Measurements from ENCODE around the gene TMPRSS15. TPM values are rescaled to one million over a fixed set of nuclear protein-coding genes. Genes with fewer than 3 reads are reported as not detected.

The TMPRSS15 gene
- total RNA-seq, 1 donor from 2014 or later, result not detected

- Histone ChIP-seq H3K27ac (no peak overlapping the region), H3K27me3 (peaks cover 1% of the 10 kb centered on the region), H4K20me1 (ENCODE audit: low read depth) (no peaks in the 10 kb centered on the region), H3K9me3 (ENCODE audit: low read depth) (no peaks in the 10 kb centered on the region), H3K4me1 (no peaks in the 10 kb centered on the region), H3F3A (ENCODE audit: low read depth) (peaks cover 30% of the 10 kb centered on the region), H3K4me2 (no peak overlapping the region), H3K9ac (no peak overlapping the region), H2AFZ (replicated peaks) (no peak overlapping the region), H3K4me3 (no peak overlapping the region), H3K36me3 (no peaks in the 10 kb centered on the region), H3K79me2 (ENCODE audit: low read depth) (no peaks in the 10 kb centered on the region)
- no peaks in the 10 kb centered on the region for H3K27me3 Mint-ChIP-seq (ENCODE audit: insufficient read depth, low read depth)
- H3K4me3 Mint-ChIP-seq, result no peak overlapping the region
- no peaks in the 10 kb centered on the region for H3K36me3 Mint-ChIP-seq
- H3K9me3 Mint-ChIP-seq, result no peaks in the 10 kb centered on the region
- no peak for DNase-seq (ENCODE audit: low spot score)
- no peak overlapping the region for H3K27ac Mint-ChIP-seq
- H3K4me1 Mint-ChIP-seq, result no peaks in the 10 kb centered on the region
- TF ChIP-seq EZH2 (IDR thresholded peaks at IDR 0.05) (no peak), EZH2phosphoT487 (IDR thresholded peaks at IDR 0.05) (no peak)
These were observed 150.4 kb downstream of the TMPRSS15 start for GRCh38 chr21:18253221-18253620.

DNA sequence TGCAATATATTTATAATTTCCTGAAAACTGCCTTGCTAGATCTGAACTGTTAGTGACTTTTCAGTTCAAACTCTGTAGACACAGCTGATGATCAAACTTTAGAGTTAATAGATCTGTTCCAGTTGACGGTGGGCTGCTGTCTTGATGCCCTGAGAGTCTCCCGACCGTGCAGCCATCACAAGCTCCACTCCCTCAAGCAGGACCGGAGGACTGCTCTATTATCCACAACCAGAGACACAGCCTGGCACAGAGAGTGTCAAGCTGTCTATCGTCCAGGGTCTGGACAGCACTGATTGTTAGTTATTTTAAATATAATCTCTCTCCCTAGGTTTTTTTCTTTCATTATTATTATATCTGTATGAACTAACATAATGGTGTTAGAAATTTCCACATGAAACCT lies 150.9 kb downstream of the TMPRSS15 start:
- Histone ChIP-seq H3K36me3 (no peaks in the 10 kb centered on the region), H3K4me2 (no peak overlapping the region), H2AFZ (replicated peaks) (peak overlapping the region; percentile 14), H3K9me3 (ENCODE audit: low read depth) (no peaks in the 10 kb centered on the region), H3K27me3 (peaks cover 7% of the 10 kb centered on the region), H3K4me3 (no peak overlapping the region), H3K79me2 (ENCODE audit: low read depth) (no peaks in the 10 kb centered on the region), H3K9ac (no peak overlapping the region), H3K27ac (no peak overlapping the region), H4K20me1 (ENCODE audit: low read depth) (no peaks in the 10 kb centered on the region), H3K4me1 (no peaks in the 10 kb centered on the region), H3F3A (ENCODE audit: low read depth) (peaks cover 36% of the 10 kb centered on the region)
- H3K36me3 Mint-ChIP-seq, result no peaks in the 10 kb centered on the region
- H3K27ac Mint-ChIP-seq, result peak overlapping the region; percentile 23
- no peak for DNase-seq (ENCODE audit: low spot score)
- no peak for TF ChIP-seq CTCF (IDR thresholded peaks at IDR 0.05)
- no peak for TF ChIP-seq EZH2 (IDR thresholded peaks at IDR 0.05)
- no peak for TF ChIP-seq EZH2phosphoT487 (IDR thresholded peaks at IDR 0.05)
- no peaks in the 10 kb centered on the region for H3K9me3 Mint-ChIP-seq
- no peaks in the 10 kb centered on the region for H3K27me3 Mint-ChIP-seq (ENCODE audit: insufficient read depth, low read depth)
- no peaks in the 10 kb centered on the region for H3K4me1 Mint-ChIP-seq
- H3K4me3 Mint-ChIP-seq, result no peak overlapping the region

GRCh38 chr21:18252256-18252655 lies 151.3 kb downstream of the TMPRSS15 start:
- H3K9me3 ChIP-seq (ENCODE audit: low read depth), result no peaks in the 10 kb centered on the region
- no peaks in the 10 kb centered on the region for H3K9me3 Mint-ChIP-seq
- no peaks in the 10 kb centered on the region for H4K20me1 ChIP-seq (ENCODE audit: low read depth)
- H3K9ac ChIP-seq, result no peak overlapping the region
- H3K27me3 ChIP-seq, result peaks cover 11% of the 10 kb centered on the region
- no peak overlapping the region for H3K4me3 ChIP-seq
- no peak for DNase-seq (ENCODE audit: low spot score)
- H3K4me1 Mint-ChIP-seq, result no peaks in the 10 kb centered on the region
- H3K79me2 ChIP-seq (ENCODE audit: low read depth), result no peaks in the 10 kb centered on the region
- H3K27ac Mint-ChIP-seq, result no peak overlapping the region
- H3K36me3 Mint-ChIP-seq, result no peaks in the 10 kb centered on the region
- TF ChIP-seq CTCF (IDR thresholded peaks at IDR 0.05) (no peak), EZH2phosphoT487 (IDR thresholded peaks at IDR 0.05) (no peak), EZH2 (IDR thresholded peaks at IDR 0.05) (no peak)
- H3K27ac ChIP-seq, result peak overlapping the region; percentile 41
- no peaks in the 10 kb centered on the region for H3K27me3 Mint-ChIP-seq (ENCODE audit: insufficient read depth, low read depth)
- peaks cover 36% of the 10 kb centered on the region for H3F3A ChIP-seq (ENCODE audit: low read depth)
- H3K4me1 ChIP-seq, result no peaks in the 10 kb centered on the region
- no peaks in the 10 kb centered on the region for H3K36me3 ChIP-seq
- no peak overlapping the region for H3K4me3 Mint-ChIP-seq
- H3K4me2 ChIP-seq, result no peak overlapping the region
- H2AFZ ChIP-seq (replicated peaks), result peak overlapping the region; percentile 14

DNA sequence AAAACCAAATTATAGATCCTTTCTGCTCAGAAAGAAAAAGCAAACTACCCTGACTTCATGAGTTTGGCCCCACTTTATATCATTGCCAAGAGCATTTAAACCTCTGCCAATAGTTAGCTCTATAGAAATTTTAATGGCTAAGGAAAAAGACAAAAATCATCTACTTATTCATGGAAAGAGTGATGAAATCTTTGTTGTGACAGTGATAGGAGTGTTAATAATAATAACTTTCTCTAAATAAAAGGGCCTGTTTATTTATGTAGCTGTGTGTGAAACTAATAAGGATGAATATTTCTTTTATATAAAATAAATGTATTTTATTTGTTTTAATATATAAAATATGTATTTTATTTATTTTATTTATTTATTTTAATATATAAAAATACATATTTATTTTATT lies 152.5 kb downstream of the TMPRSS15 start:
- H3K4me1 Mint-ChIP-seq, result no peaks in the 10 kb centered on the region
- no peak overlapping the region for H3K27ac ChIP-seq
- no peaks in the 10 kb centered on the region for H3K4me1 ChIP-seq
- H3K4me3 Mint-ChIP-seq, result no peak overlapping the region
- TF ChIP-seq EZH2 (IDR thresholded peaks at IDR 0.05) (no peak), EZH2phosphoT487 (IDR thresholded peaks at IDR 0.05) (no peak), CTCF (IDR thresholded peaks at IDR 0.05) (no peak)
- H3K27ac Mint-ChIP-seq, result no peak overlapping the region
- H3K27me3 Mint-ChIP-seq (ENCODE audit: insufficient read depth, low read depth), result no peaks in the 10 kb centered on the region
- H3K4me2 ChIP-seq, result no peak overlapping the region
- H3K36me3 ChIP-seq, result no peaks in the 10 kb centered on the region
- no peaks in the 10 kb centered on the region for H3K9me3 Mint-ChIP-seq
- no peaks in the 10 kb centered on the region for H3K36me3 Mint-ChIP-seq
- peaks cover 23% of the 10 kb centered on the region for H3K27me3 ChIP-seq
- no peaks in the 10 kb centered on the region for H3K79me2 ChIP-seq (ENCODE audit: low read depth)
- no peak for DNase-seq (ENCODE audit: low spot score)
- H3K9ac ChIP-seq, result no peak overlapping the region
- H2AFZ ChIP-seq (replicated peaks), result no peak overlapping the region
- H3K9me3 ChIP-seq (ENCODE audit: low read depth), result no peaks in the 10 kb centered on the region
- H3K4me3 ChIP-seq, result no peak overlapping the region
- peaks cover 36% of the 10 kb centered on the region for H3F3A ChIP-seq (ENCODE audit: low read depth)
- no peaks in the 10 kb centered on the region for H4K20me1 ChIP-seq (ENCODE audit: low read depth)
